Measurements from ENCODE around the gene RAB11B.
A peak's percentile ranks its signal among the peaks of the same experiment; 100 is the strongest.
"Not testable (repeated sequence)": the region's sequence is repeated elsewhere in the genome, so short reads cannot be mapped to it uniquely, and the experiment has no call there.

RAB11B gene

GRCh38 chr19:8396563-8397203, 6.5 kb downstream of the RAB11B start:
- peak; percentile 86 for DNase-seq

- no peak for DNase-seq
Measured at GRCh38 chr19:8397271-8397670, 7.1 kb downstream of the RAB11B start.

GRCh38 chr19:8397746-8398310, 7.7 kb downstream of the RAB11B start:
- no peak for DNase-seq

GRCh38 chr19:8398311-8398771, 8.2 kb downstream of the RAB11B start:
- DNase-seq: no peak

- DNase-seq: no peak
Measured at GRCh38 chr19:8399681-8400188, 9.6 kb downstream of the RAB11B start.

GRCh38 chr19:8401981-8402411, 11.8 kb downstream of the RAB11B start:
- DNase-seq: no peak

GRCh38 chr19:8403098-8403819, 13.1 kb downstream of the RAB11B start:
- DNase-seq: no peak

GRCh38 chr19:8403820-8404109, 13.6 kb downstream of the RAB11B start:
- no peak for DNase-seq

- no peak for DNase-seq
Measured at GRCh38 chr19:8404391-8405151, 14.4 kb downstream of the RAB11B start.

GRCh38 chr19:8410718-8411117, 20.6 kb downstream of the RAB11B start:
- not testable (repeated sequence) for DNase-seq

GRCh38 chr19:8412783-8413628, 22.8 kb downstream of the RAB11B start, which contains the start of gene MARCHF2:
Gene MARCHF2 (plus strand): TSS chr19:8413305. CDS start chr19:8421841, 8,536 bp downstream.
- DNase-seq: peak; percentile 98

GRCh38 chr19:8413629-8413995, 23.5 kb downstream of the RAB11B start:
- peak; percentile 58 for DNase-seq

GRCh38 chr19:8416796-8417195, 26.6 kb downstream of the RAB11B start:
- DNase-seq: no peak

- no peak for DNase-seq
Measured at GRCh38 chr19:8421484-8422461, 31.6 kb downstream of the RAB11B start.

- DNase-seq: no peak
Measured at GRCh38 chr19:8423817-8424223, 33.7 kb downstream of the RAB11B start.

GRCh38 chr19:8425331-8425730, 35.2 kb downstream of the RAB11B start:
- not testable (repeated sequence) for DNase-seq

- DNase-seq: no peak
Measured at GRCh38 chr19:8426283-8426682, 36.1 kb downstream of the RAB11B start.

GRCh38 chr19:8429044-8429443, 38.9 kb downstream of the RAB11B start:
- DNase-seq: no peak

GRCh38 chr19:8429826-8430225, 39.7 kb downstream of the RAB11B start:
- no peak for DNase-seq

GRCh38 chr19:8430650-8431049, 40.5 kb downstream of the RAB11B start:
- no peak for DNase-seq

- no peak for DNase-seq
Measured at GRCh38 chr19:8438236-8438635, 48.1 kb downstream of the RAB11B start.
